ENCODE measurements around the gene CEP72.
"Not testable (repeated sequence)": the region's sequence is repeated elsewhere in the genome, so short reads cannot be mapped to it uniquely, and the experiment has no call there.

Gene CEP72

GRCh38 chr5:682216-682615 lies 70.1 kb downstream of the CEP72 start:
- DNase-seq (ENCODE audit: low read depth in 2 of 2, low spot score in 1 of 2) = not testable (repeated sequence)

GRCh38 chr5:682651-683358 lies 70.7 kb downstream of the CEP72 start:
- not testable (repeated sequence) for DNase-seq (ENCODE audit: low read depth in 2 of 2, low spot score in 1 of 2)

DNA sequence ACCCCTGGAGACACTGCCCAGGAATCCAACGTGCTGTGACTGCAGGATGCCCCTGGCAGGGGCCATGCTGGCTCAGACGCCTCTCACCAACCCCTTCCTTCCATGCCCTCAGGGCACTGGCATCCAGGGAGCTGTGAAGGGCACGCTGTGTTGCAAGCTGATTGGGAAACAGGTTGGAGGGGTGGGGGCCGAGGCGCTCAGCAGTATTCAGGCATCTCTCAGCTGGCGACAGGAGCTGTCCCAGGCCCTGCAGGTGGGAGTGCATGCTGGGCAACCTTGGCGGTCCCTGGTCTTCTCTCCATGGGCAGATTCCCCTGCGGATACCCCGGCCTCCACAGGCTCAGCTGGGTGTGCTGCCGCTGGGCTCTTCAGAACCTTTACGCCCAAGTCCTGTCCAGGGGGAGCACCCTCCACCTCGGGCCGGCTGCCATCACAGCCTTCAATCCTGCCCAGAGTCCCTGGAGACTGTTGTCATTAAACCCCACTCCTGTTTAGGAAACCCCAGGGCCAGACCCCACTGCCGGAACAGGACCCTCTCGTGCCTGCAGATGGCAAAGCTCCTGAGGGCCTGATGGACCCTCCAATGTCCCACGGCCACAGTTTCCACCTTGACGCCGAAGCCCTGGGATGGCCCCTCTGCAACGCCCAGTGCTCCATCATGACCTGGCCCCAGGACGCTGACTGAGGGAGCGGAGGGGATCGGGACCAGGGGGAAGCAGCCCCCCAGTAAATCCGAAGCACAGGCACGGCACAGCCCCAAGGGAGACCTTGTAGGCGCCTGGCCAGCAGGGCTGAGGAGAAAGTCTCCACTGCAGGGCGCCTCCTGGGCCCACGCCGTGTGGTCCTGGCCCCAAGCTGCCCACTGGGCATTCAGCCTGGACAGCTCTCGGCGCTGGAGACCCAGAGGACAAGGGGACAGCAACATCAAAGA lies 71.7 kb downstream of the CEP72 start:
- DNase-seq (ENCODE audit: low read depth in 2 of 2, low spot score in 1 of 2) = no peak

GRCh38 chr5:684751-685216 lies 72.6 kb downstream of the CEP72 start:
- no peak for DNase-seq (ENCODE audit: low read depth in 2 of 2, low spot score in 1 of 2)

GRCh38 chr5:685262-686171 lies 73.4 kb downstream of the CEP72 start:
- DNase-seq (ENCODE audit: low read depth in 2 of 2, low spot score in 1 of 2) = no peak

GRCh38 chr5:686172-686523 lies 74.0 kb downstream of the CEP72 start:
- not testable (repeated sequence) for DNase-seq (ENCODE audit: low read depth in 2 of 2, low spot score in 1 of 2)

DNA sequence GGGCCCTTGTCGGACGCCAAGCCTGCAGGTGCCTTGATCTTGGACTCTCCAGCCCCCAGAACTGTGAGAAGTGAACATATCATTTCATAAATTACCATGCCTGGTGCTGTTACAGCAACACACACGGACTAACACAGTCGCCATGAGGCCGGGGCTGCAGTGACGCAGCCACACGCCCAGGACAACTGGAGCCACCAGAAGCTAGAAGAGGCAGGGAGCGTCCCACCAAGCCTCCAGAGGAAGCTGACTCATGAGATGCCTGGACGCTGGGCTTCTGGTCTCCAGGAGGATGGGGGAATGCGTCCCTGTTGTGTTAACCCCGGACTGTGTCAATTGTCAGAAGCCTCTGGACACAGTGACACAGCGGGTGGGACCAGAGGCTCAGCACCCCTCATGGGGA lies 74.8 kb downstream of the CEP72 start:
- DNase-seq (ENCODE audit: low read depth in 2 of 2, low spot score in 1 of 2) = not testable (repeated sequence)

DNA sequence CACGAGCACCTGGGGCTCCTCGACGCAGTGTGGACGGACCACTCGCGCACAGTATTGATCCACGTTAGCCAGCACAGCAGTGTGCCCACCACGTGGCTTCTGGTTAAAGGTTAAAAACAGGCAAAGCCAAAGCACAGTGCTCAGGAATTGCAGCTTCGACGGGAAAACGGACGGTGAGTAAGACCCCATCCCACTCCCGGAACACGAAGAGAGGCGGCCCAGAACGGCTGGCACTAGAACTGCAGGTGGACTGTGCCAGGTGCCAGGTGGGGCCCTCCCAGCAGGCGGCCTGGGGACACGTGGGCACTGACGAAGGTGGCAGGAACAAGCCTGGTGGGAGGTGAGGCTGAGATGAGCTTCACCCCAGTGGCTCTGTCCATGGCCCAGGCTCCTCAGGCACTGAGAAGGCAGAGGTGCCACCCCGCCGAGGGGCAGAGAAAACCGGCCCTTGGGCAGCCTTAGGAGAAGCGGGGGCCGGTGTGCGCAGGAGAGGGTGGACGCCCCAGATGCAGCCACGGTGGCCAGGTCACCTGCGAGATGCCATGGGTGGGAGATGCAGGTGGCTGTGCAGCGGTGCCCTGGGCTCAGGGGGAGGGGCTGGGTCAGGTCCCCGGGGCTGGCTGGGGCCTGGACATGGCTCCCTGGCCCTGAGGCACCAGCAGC lies 76.3 kb downstream of the CEP72 start:
- DNase-seq (ENCODE audit: low read depth in 2 of 2, low spot score in 1 of 2) = not testable (repeated sequence)

DNA sequence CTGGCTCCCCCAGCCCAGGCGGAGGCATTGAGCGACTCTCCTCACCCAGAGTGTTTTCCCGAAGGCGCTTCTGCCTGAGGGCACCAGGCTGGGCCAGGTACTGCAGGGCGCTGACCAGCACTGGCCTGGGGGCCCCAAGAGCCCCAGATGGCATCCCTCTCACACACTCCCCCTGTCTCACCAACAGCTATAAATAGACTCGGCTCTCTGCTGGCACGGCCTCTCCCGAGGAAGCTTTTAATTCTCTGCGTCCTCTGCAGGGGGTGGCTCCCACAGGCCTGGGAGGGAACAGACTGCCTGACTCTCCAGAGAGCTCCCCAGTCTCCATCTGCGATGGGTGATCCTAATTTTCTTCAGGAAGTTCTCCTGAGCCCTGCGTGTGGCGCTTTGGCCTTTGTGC lies 78.2 kb downstream of the CEP72 start:
- not testable (repeated sequence) for DNase-seq (ENCODE audit: low read depth in 2 of 2, low spot score in 1 of 2)

GRCh38 chr5:691049-691448 lies 78.9 kb downstream of the CEP72 start:
- not testable (repeated sequence) for DNase-seq (ENCODE audit: low read depth in 2 of 2, low spot score in 1 of 2)

GRCh38 chr5:691817-692528 lies 79.8 kb downstream of the CEP72 start:
- no peak for DNase-seq (ENCODE audit: low read depth in 2 of 2, low spot score in 1 of 2)

DNA sequence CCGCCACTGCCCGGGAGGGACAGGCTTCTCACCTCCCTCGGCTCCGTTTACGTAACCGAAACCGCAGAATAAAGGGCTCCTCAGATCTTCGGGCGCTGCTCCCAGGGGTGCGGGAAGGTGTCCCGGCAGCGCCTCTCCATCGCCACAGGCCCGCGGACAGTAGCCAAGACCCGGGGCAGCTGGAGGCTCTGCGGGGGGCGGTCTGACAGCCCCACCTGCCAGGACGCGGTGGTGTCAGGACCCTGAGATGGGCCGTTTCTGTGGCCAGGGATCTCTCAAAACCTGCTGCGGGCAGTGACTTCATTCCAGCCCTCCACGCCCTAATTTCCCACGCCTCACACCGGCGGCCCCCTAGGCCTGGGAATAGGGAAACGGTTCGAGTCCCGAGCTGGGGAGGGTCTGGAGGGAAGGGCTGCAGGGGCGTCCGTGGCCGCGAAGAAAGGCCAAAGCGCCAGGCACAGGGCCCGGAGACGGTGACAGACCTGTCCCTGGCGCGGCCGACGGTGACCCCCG lies 80.4 kb downstream of the CEP72 start:
- DNase-seq (ENCODE audit: low read depth in 2 of 2, low spot score in 1 of 2) = not testable (repeated sequence)

DNA sequence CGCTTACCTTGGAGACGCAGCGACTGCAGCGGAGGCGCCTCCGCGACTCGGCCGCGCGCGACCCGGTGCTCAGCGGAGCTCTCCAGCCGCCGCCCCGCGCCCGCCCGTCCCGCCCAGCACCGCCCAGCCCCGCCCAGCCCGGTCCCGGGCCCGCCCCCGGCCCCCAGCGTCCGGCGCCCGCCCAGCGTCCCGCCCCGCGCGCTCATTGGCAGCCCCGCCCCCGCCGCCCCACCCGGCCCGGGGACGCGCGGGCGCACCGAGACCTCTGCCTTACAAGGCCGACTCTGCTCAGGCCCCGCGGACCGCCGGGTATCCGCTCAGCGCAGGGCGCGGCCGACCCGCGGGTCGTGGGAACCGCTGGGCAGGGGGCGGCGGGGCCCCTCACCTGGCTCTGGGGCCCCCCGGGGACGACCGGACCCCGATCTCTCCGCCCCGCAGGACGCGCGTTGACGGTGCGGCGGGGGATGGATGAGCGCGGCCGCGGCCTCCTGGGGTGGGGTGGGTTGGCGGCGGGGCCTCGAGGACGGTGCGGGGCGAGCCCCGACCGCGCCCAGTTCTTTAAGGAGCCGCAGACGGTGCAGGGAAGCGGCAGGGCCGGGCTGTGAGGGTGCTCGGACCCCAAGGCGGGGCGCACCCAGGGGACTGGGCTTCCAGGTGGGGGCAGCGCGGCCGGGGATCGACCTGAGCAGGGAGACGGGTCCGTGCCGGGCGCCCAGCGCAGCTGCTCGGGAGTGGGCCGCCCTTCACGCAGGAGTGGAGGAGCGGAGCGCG lies 81.3 kb downstream of the CEP72 start, which contains the start of gene TPPP:
TSS of gene TPPP (minus strand) at position 82 of the 771 bp plus-strand sequence. CDS start 15,292 bp downstream, outside the sequence.
- DNase-seq (ENCODE audit: low read depth in 2 of 2, low spot score in 1 of 2) = peak; percentile 30 to 64

DNA sequence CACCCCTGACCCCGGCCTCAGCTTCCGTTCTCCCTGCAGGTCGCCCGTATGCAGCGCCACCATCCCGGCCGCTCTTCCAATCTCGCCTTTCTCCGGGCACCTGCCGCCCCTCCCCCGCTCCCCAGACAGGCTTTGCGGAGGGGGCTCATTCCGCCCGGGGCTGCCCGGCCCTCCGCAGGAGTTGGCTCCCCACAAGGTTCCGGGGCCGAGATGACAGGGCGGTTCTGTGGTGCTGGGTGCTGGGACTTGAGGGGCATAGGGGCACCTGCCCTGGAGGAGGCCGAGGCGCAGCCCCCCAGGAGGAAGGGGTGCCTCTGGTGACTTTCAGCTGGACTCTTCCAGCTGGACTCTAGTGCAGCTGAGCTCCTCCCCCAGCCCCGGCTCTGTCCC lies 81.9 kb downstream of the CEP72 start:
- DNase-seq (ENCODE audit: low read depth in 2 of 2, low spot score in 1 of 2) = not testable (repeated sequence)

DNA sequence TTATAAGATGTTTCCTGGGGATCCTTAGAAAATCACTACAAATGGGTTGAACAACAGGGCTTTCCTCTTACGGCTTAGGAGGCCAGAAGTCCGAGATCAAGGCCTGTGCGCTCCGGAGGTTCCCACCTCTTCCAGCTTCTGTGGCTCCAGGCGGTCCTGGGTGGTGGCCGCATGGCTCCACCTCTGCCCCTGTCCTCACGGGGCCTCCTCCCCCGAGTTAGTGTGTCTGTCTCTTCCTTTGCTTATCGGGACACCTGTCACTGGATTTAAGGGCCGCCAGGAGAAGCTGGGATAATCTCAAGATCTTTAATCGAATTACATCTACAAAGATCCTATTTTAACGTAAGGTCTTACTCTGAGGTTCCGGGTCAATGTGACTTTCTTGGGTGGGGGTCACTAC lies 83.3 kb downstream of the CEP72 start:
- DNase-seq (ENCODE audit: low read depth in 2 of 2, low spot score in 1 of 2) = not testable (repeated sequence)

DNA sequence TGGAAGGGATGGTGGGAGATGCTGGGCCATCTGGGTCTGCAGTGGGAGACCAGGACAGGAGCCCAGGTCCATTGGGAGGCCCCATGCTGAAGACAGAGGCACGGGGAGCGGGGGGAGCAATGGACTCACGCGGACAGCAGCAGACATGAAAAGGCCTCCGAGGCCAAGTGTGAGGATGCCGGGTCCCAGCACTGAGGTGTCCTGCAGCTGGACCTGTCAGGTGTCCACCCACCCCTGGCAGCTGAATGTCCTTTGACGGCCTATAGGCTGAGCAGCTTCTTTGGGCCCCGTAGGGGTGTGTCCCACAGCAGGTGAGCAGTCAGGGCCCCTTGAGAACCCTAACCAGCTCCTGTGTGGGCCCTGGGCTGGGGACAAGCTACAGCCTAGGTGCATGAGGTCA lies 84.1 kb downstream of the CEP72 start:
- DNase-seq (ENCODE audit: low read depth in 2 of 2, low spot score in 1 of 2) = not testable (repeated sequence)

DNA sequence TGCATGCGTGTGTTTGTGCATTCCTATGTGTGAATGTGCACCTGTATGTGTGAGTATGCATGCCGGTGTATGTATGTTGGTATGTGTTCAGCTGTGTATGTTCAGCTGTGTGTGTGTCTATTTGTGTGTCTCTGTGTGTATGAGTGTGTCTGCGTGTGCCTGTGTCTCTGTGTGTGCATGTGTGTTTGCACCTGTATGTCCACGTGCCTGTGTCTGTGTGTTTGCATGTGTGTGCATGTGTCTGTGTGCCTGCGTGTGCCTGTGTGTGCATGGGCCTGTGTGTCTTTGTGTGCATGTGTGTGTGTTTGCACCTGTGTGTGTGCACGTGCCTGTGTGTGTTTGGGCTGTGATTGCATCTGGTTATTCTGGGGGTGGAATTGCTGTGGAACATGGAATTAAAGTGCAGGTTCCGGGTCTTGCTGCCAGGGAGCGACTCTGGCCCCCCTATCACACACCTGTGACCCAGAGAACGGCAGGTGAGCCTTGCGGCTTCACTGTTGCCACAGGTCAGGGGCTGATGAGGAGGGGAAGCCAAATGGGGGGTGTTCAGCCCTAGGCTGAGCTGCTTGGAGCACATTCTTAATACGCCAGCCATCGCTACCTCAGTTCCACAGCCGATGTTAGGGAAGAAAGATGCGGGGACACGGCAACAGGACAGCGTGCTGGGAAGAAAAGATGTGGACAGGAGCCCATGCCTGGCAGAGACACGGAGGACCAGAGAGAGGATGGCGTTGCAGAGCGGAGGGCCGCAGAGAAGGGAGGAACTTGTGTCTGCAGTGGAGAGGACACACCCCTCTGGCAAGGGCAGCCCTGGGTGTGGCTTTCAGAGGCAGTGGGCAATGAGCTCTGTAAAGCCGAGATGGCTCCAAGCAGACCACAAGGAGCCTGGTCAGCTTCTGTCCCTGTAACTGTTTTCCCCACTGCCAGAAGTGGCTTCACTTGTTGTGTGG lies 84.9 kb downstream of the CEP72 start:
- DNase-seq (ENCODE audit: low read depth in 2 of 2, low spot score in 1 of 2) = not testable (repeated sequence)

All from stimulated activated CD8-positive, alpha-beta memory T cell treated with anti-CD3 and anti-CD28 coated beads, Interleukin-4, amount 100 ng/mL, for 1 hour (primary cell).